AG20443 (cell line): ENCODE results near the gene NFE2L2.
"Not testable (repeated sequence)": the region's sequence is repeated elsewhere in the genome, so short reads cannot be mapped to it uniquely, and the experiment has no call there.

ENCODE experiments used
- DNase-seq: peaks from one replicate; pipeline ENCODE4 v3.0.0; 2012; ENCODE audit warnings: low spot score, mixed read lengths

Gene NFE2L2

GRCh38 chr2:177257471-177257870 is 7.1 kb downstream of the NFE2L2 start:
- no peak for DNase-seq

DNA sequence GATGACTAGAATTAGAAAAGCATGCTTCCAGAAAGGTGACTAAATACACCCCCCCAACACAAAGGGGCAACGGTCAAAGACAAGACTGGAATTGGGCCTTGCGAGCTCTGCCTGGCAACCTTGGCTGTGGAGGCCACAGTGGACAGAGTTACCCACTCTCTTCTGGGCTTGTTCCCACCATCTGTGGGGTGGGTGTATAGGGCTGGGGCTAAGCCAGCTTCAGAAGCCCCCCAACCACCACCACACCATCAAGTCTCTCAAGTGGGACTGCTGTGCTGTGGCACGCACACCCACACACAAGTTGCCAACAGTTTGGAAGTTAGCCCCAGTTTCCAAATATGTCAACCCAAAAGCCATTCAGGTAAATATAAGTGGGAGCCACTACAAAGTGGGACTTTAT is 7.8 kb downstream of the NFE2L2 start:
- no peak for DNase-seq

DNA sequence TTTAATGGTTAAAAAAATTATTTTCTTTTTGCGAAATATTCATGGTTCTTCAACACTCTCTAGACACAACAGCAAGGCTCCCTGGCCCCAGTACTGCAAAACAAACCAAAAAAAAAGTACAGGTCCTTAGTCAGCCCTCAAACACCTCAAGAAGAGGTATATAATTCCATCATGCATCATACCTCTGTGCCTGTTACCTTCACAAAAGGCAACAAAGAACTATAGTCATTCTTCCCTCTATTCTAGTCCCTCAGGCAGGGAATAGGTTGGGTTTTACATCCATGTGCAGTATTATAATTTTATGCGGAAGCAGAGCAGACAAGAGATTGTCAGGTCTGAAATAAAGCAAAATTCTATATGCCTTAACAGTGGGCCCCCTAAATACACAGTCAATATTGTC is 8.5 kb downstream of the NFE2L2 start:
- DNase-seq, result no peak

- DNase-seq, result no peak
These were observed 9.3 kb downstream of the NFE2L2 start for GRCh38 chr2:177255227-177255601.

DNA sequence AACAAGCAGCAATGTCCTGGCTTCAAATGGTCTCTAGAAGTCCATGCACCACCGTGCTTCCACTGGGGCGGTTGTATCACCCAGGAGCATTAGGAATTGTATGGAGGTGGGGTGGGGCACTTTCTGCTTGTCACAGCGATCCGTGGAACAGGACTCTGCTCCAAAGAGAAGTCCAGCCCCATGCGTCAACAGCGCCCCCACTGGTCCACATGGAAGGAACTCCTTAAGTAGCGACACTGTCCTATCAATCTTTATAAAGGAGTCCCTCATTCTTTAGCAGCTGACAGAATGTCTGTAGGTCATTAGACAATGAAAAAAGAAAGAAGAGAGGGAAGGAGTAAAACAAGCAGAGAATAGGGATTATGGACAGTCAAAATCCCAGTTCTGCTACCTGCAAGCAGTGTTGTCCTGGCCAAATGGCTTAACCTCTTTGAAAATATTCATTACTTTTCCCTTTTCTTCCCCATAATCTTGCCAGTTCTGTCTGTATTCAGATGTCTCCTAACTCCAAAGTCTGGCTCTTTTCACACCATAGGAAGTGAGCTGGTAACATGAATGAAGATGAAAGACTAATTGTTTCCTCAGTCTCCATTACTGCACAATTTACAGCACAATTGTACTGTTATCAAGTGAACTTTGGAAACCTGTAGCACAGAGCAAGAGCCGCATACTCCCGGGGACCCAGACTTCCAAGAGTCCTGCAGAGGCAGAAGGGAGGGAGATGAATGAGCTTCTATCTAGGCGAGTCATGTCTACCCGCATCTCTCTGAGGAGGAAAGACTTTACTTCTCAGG is 9.9 kb downstream of the NFE2L2 start:
- DNase-seq, result no peak

- DNase-seq, result no peak
These were observed 10.8 kb downstream of the NFE2L2 start for GRCh38 chr2:177253704-177254103.

- DNase-seq, result no peak
These were observed 11.6 kb downstream of the NFE2L2 start for GRCh38 chr2:177252808-177253531.

DNA sequence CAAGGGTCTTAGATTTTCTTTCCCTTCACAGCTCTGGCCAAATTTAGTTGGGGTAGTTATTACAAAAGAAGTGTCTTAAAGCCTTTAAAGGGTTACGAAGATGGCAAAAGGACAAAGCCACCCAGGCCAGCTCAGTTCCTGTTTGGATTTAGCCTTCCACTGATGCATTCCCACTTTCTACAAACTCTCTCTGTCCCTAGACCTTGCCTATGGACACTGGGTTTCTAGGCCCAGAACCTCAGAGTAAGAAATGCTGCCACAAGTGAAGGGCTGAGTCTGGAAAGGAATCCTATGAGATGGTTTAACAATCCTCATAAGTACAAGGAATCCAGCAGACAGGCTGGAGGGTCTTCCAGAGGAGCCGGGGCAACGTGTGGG is 13.4 kb downstream of the NFE2L2 start:
- DNase-seq, result no peak

- no peak for DNase-seq
These were observed 14.1 kb downstream of the NFE2L2 start for GRCh38 chr2:177250461-177250860.

GRCh38 chr2:177249038-177249437 is 15.5 kb downstream of the NFE2L2 start:
- no peak for DNase-seq

GRCh38 chr2:177247693-177248262 is 16.7 kb downstream of the NFE2L2 start:
- no peak for DNase-seq

GRCh38 chr2:177246523-177247030 is 17.9 kb downstream of the NFE2L2 start:
- DNase-seq, result not testable (repeated sequence)

- no peak for DNase-seq
These were observed 18.5 kb downstream of the NFE2L2 start for GRCh38 chr2:177246000-177246399.

- peak; percentile 80 for DNase-seq
These were observed 19.5 kb downstream of the NFE2L2 start for GRCh38 chr2:177245010-177245422.

- no peak for DNase-seq
These were observed 20.2 kb downstream of the NFE2L2 start for GRCh38 chr2:177244244-177244771.

GRCh38 chr2:177243476-177243875 is 21.1 kb downstream of the NFE2L2 start:
- no peak for DNase-seq

GRCh38 chr2:177243073-177243472 is 21.5 kb downstream of the NFE2L2 start:
- DNase-seq, result no peak

- DNase-seq, result peak; percentile 85
These were observed 22.2 kb downstream of the NFE2L2 start for GRCh38 chr2:177242121-177242987.

DNA sequence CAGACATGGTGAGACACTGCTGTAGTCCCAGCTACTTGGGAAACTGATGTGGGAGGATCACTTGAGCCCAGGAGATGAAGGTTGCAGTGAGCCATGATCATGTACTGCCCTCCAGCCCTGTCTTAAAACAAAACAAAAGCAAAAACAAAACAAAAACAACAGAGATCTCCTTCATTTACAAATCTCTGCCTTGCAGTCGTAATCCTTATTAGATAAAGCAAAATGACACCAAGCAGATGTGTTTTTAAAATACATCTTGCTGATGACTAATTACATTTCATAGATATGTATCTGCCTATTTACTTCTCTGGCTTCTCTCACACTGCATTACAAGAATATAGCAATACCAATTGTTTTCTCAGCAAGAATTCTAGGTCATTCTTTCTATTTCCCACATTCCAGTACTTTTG is 22.8 kb downstream of the NFE2L2 start:
- peak; percentile 21 for DNase-seq

- peak; percentile 36 for DNase-seq
These were observed 24.4 kb downstream of the NFE2L2 start for GRCh38 chr2:177239932-177240630.

DNA sequence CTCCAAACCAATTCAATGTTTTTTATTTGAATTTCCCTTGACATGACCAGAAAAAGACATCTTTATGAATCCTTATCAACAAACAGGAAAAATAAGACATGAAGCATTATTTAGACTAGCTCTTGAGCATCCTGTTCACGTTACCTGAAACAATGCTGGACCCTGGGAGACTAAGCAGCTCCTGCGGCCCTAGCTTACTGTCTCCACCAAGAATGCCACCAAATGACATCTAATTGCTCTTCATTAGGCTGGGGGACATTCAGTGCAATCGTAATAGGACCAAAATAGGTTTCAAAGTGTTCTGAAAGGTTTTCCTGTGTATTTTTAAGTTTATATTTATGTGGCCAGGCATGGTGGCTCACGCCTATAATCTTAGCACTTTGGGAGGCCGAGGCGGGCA is 25.5 kb downstream of the NFE2L2 start:
- DNase-seq, result no peak
